SK-N-SH treated with all-trans-retinoic acid at 6 μM for 48 hours (cell line): ENCODE data around the gene SLC22A16.

Source experiments
- ATAC-seq: fragments of 200-7000 bp; cut with Tn5 transposase; 3 replicates; pipeline ENCODE4 v1.9.1; 2020; ENCODE audit warnings: mild to moderate bottlenecking, moderate library complexity
- ARNTL ChIP-seq: fragments of 450-650 bp; formaldehyde crosslinking; IDR thresholded peaks from 2 replicates; pipeline ENCODE4 v1.5.0; 2020; ENCODE audit warnings: low read depth, mild to moderate bottlenecking, moderate library complexity, borderline replicate concordance
- BACH2 ChIP-seq: fragments of 250-450 bp; sonication (Bioruptor Pico); IDR thresholded peaks from 2 replicates; pipeline ENCODE4 v1.9.0; 2021; ENCODE audit warnings: mild to moderate bottlenecking, borderline replicate concordance
- CSDC2 ChIP-seq: fragments of 250-450 bp; sonication (Bioruptor Pico); IDR thresholded peaks from 2 replicates; pipeline ENCODE4 v1.5.0; 2020; ENCODE audit warnings: mild to moderate bottlenecking, moderate library complexity
- ESRRG ChIP-seq: fragments of 250-450 bp; sonication (Bioruptor Pico); IDR thresholded peaks from 2 replicates; pipeline ENCODE4 v1.6.1; 2021; ENCODE audit warnings: mild to moderate bottlenecking
- GLIS3 ChIP-seq: fragments of 250-450 bp; sonication (Bioruptor Pico); IDR thresholded peaks from 2 replicates; pipeline ENCODE4 v1.5.0; 2020; ENCODE audit warnings: mild to moderate bottlenecking, moderate library complexity
- ISL1 ChIP-seq: fragments of 250-450 bp; sonication (Bioruptor Pico); IDR thresholded peaks from 2 replicates; pipeline ENCODE4 v2.1.2; 2022; ENCODE audit warnings: mild to moderate bottlenecking, moderate library complexity
- OSR1 ChIP-seq: fragments of 250-450 bp; sonication (Bioruptor Pico); IDR thresholded peaks from 2 replicates; pipeline ENCODE4 v1.8.0; 2022; ENCODE audit warnings: moderate library complexity, mild to moderate bottlenecking, inconsistent platforms
- PPARA ChIP-seq: fragments of 250-450 bp; sonication (Bioruptor Pico); IDR thresholded peaks from 2 replicates; pipeline ENCODE4 v1.5.0; 2020; ENCODE audit warnings: mild to moderate bottlenecking, borderline replicate concordance
- RARB ChIP-seq: fragments of 250-450 bp; sonication (Bioruptor Pico); IDR thresholded peaks from 2 replicates; pipeline ENCODE4 v1.8.0; 2021; ENCODE audit warnings: mild to moderate bottlenecking, moderate library complexity
- SNAI2 ChIP-seq: fragments of 250-450 bp; sonication (Bioruptor Pico); IDR thresholded peaks from 2 replicates; pipeline ENCODE4 v1.5.0; 2020; ENCODE audit warnings: mild to moderate bottlenecking, moderate library complexity
- TOX ChIP-seq: fragments of 250-450 bp; sonication (Bioruptor Pico); IDR thresholded peaks from 2 replicates; pipeline ENCODE4 v1.8.0; 2021; ENCODE audit warnings: mild to moderate bottlenecking, moderate library complexity, borderline replicate concordance
- ZC3H10 ChIP-seq: fragments of 250-450 bp; sonication (Bioruptor Pico); IDR thresholded peaks from 2 replicates; pipeline ENCODE4 v1.5.1; 2021; ENCODE audit warnings: mild to moderate bottlenecking, moderate library complexity
- ZFP3 ChIP-seq: fragments of 250-450 bp; sonication (Bioruptor Pico); IDR thresholded peaks from 2 replicates; pipeline ENCODE4 v1.5.0; 2020; ENCODE audit warnings: mild to moderate bottlenecking, moderate library complexity
- ZFP30 ChIP-seq: fragments of 450-650 bp; formaldehyde crosslinking; IDR thresholded peaks from 2 replicates; pipeline ENCODE4 v1.5.0; 2022; ENCODE audit warnings: mild to moderate bottlenecking, moderate library complexity
- ZNF565 ChIP-seq: fragments of 450-650 bp; formaldehyde crosslinking; conservative IDR thresholded peaks from 2 replicates; pipeline ENCODE4 v1.5.0; 2020; ENCODE audit warnings: low read depth, mild to moderate bottlenecking, moderate library complexity
- ZNF8 ChIP-seq: fragments of 450-650 bp; formaldehyde crosslinking; IDR thresholded peaks from 2 replicates; pipeline ENCODE4 v1.5.0; 2020; ENCODE audit warnings: mild to moderate bottlenecking, moderate library complexity
- TF ChIP-seq, protein P1 (sequence below): fragments of 250-450 bp; sonication (Bioruptor Pico); IDR thresholded peaks from 2 replicates; pipeline ENCODE4 v1.8.0; 2020; ENCODE audit warnings: mild to moderate bottlenecking, moderate library complexity, borderline replicate concordance
- TF ChIP-seq, protein P2 (sequence below): fragments of 250-450 bp; sonication (Bioruptor Pico); IDR thresholded peaks from 2 replicates; pipeline ENCODE4 v1.8.0; 2021; ENCODE audit warnings: low read depth, mild to moderate bottlenecking, moderate library complexity, borderline replicate concordance
- TF ChIP-seq, protein P3 (sequence below): fragments of 250-450 bp; sonication (Bioruptor Pico); IDR thresholded peaks from 2 replicates; pipeline ENCODE4 v1.5.0; 2020; ENCODE audit warnings: mild to moderate bottlenecking, moderate library complexity
- TF ChIP-seq, protein P4 (sequence below): fragments of 250-450 bp; sonication (Bioruptor Pico); IDR thresholded peaks from 2 replicates; pipeline ENCODE4 v1.5.1; 2020; ENCODE audit warnings: low read depth, mild to moderate bottlenecking, moderate library complexity

The SLC22A16 gene

DNA sequence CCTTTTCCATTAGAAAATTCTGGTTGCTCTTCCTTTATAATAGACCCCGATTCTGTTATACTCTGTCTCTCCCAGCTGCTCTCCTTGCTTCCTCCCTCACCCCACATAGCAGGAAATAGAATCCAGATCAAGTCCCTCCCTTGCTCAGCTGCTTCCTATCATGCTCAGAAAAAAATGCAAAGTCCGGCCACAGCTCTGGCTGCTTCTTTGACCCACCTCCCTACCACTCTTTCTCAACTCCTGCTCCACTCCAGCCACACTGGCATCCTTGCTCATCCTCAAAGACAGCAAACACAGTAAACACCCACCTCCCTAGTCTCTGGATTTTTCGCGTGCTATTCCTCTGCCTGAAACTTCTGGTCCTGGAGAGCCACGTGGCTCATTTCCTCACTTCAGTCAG is 9.1 kb upstream of the SLC22A16 start:
- TF ChIP-seq ZFP3: no peak
- no peak for TF ChIP-seq BACH2 (CRISPR knock-in tag)
- TF ChIP-seq ZFP30 (CRISPR knock-in tag): no peak
- no peak for TF ChIP-seq RARB (CRISPR knock-in tag)
- TF ChIP-seq ZC3H10 (CRISPR knock-in tag): no peak
- no peak for TF ChIP-seq CSDC2
- TF ChIP-seq, protein P1, sequence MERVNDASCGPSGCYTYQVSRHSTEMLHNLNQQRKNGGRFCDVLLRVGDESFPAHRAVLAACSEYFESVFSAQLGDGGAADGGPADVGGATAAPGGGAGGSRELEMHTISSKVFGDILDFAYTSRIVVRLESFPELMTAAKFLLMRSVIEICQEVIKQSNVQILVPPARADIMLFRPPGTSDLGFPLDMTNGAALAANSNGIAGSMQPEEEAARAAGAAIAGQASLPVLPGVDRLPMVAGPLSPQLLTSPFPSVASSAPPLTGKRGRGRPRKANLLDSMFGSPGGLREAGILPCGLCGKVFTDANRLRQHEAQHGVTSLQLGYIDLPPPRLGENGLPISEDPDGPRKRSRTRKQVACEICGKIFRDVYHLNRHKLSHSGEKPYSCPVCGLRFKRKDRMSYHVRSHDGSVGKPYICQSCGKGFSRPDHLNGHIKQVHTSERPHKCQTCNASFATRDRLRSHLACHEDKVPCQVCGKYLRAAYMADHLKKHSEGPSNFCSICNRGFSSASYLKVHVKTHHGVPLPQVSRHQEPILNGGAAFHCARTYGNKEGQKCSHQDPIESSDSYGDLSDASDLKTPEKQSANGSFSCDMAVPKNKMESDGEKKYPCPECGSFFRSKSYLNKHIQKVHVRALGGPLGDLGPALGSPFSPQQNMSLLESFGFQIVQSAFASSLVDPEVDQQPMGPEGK (CRISPR knock-in tag): no peak
- TF ChIP-seq, protein P2, sequence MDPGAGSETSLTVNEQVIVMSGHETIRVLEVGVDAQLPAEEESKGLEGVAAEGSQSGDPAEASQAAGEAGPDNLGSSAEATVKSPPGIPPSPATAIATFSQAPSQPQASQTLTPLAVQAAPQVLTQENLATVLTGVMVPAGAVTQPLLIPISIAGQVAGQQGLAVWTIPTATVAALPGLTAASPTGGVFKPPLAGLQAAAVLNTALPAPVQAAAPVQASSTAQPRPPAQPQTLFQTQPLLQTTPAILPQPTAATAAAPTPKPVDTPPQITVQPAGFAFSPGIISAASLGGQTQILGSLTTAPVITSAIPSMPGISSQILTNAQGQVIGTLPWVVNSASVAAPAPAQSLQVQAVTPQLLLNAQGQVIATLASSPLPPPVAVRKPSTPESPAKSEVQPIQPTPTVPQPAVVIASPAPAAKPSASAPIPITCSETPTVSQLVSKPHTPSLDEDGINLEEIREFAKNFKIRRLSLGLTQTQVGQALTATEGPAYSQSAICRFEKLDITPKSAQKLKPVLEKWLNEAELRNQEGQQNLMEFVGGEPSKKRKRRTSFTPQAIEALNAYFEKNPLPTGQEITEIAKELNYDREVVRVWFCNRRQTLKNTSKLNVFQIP (CRISPR knock-in tag): no peak
- TF ChIP-seq, protein P3, sequence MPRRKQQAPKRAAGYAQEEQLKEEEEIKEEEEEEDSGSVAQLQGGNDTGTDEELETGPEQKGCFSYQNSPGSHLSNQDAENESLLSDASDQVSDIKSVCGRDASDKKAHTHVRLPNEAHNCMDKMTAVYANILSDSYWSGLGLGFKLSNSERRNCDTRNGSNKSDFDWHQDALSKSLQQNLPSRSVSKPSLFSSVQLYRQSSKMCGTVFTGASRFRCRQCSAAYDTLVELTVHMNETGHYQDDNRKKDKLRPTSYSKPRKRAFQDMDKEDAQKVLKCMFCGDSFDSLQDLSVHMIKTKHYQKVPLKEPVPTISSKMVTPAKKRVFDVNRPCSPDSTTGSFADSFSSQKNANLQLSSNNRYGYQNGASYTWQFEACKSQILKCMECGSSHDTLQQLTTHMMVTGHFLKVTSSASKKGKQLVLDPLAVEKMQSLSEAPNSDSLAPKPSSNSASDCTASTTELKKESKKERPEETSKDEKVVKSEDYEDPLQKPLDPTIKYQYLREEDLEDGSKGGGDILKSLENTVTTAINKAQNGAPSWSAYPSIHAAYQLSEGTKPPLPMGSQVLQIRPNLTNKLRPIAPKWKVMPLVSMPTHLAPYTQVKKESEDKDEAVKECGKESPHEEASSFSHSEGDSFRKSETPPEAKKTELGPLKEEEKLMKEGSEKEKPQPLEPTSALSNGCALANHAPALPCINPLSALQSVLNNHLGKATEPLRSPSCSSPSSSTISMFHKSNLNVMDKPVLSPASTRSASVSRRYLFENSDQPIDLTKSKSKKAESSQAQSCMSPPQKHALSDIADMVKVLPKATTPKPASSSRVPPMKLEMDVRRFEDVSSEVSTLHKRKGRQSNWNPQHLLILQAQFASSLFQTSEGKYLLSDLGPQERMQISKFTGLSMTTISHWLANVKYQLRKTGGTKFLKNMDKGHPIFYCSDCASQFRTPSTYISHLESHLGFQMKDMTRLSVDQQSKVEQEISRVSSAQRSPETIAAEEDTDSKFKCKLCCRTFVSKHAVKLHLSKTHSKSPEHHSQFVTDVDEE (CRISPR knock-in tag): no peak
- no peak for TF ChIP-seq SNAI2 (CRISPR knock-in tag)
- TF ChIP-seq ISL1: no peak
- TF ChIP-seq GLIS3 (CRISPR knock-in tag): no peak
- no peak for TF ChIP-seq TOX
- TF ChIP-seq ARNTL: no peak
- TF ChIP-seq, all 23 proteins: peak for 0
- ATAC-seq: no peak

DNA sequence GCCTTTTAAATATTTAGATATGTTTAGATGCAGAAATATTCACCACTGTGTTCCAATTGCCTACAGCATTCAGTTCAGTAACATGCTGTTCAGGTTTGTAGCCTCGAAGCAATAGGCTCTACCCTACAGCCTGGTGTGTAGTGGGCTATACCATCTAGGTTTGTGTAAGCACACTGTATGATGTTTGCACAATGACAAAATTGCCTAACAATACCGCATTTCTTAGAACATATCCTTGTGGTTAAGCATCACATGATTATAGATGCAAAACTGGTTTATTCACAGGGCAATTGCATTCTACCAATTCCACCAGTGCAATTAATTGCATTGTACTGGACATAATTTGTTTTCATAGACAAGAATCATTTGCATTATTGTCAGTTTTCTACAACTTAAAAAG is 7.9 kb upstream of the SLC22A16 start:
- no peak for ATAC-seq
- TF ChIP-seq RARB (CRISPR knock-in tag): no peak
- TF ChIP-seq ZNF8: no peak
- TF ChIP-seq ZC3H10 (CRISPR knock-in tag): no peak
- TF ChIP-seq PPARA: no peak
- TF ChIP-seq, protein P1 (CRISPR knock-in tag): no peak
- TF ChIP-seq ESRRG: no peak

DNA sequence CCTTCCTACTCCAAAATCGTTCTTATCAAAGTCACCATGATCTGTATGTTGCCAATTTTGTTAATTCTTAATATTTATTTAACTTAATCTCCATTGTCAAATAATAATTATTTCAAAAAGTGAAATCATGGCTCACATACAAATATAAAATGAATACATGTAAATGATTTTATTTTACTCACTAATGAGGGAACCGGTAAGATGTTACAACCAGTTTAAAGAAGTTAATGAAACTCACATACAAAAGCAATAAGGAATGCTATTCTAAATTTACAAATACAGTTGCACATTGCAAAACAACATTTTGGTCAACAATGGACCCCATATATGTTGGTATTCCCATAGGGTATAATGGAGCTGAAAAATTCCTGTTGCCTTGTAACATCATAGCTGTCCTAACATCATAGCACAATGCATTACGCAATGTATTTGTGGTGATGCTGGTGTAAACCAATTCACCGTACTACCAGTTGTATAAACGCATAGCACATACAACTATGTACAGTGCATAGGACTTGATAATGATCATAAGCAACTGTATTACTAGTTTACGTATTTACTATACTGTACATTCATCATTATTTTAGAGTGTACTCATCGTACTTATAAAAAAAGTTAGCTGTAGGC is 6.5 kb upstream of the SLC22A16 start:
- ATAC-seq: no peak
- TF ChIP-seq, protein P1 (CRISPR knock-in tag): no peak
- TF ChIP-seq, protein P2 (CRISPR knock-in tag): no peak
- TF ChIP-seq ZNF565: no peak
- TF ChIP-seq, protein P4, sequence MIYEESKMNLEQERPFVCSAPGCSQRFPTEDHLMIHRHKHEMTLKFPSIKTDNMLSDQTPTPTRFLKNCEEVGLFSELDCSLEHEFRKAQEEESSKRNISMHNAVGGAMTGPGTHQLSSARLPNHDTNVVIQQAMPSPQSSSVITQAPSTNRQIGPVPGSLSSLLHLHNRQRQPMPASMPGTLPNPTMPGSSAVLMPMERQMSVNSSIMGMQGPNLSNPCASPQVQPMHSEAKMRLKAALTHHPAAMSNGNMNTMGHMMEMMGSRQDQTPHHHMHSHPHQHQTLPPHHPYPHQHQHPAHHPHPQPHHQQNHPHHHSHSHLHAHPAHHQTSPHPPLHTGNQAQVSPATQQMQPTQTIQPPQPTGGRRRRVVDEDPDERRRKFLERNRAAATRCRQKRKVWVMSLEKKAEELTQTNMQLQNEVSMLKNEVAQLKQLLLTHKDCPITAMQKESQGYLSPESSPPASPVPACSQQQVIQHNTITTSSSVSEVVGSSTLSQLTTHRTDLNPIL: no peak
- no peak for TF ChIP-seq OSR1 (CRISPR knock-in tag)
- TF ChIP-seq ZFP3: no peak
- TF ChIP-seq BACH2 (CRISPR knock-in tag): no peak
- no peak for TF ChIP-seq ZC3H10 (CRISPR knock-in tag)
- TF ChIP-seq ZFP30 (CRISPR knock-in tag): no peak
- no peak for TF ChIP-seq ARNTL
- TF ChIP-seq GLIS3 (CRISPR knock-in tag): no peak
- TF ChIP-seq CSDC2: no peak
